GM12801 (cell line): ENCODE results near the gene EXOC7.

Source experiments
- CTCF ChIP-seq: IDR thresholded peaks from one replicate; pipeline ENCODE4 v1.5.1; 2011; ENCODE audit warnings: control low read depth; ENCODE audit not compliant: insufficient read length; ENCODE audit errors: extremely low read depth

Gene EXOC7

GRCh38 chr17:76080768-76081287 is 22.8 kb downstream of the EXOC7 start:
- TF ChIP-seq CTCF: no peak

GRCh38 chr17:76079956-76080767 is 23.4 kb downstream of the EXOC7 start:
- no peak for TF ChIP-seq CTCF

GRCh38 chr17:76079535-76079955 is 24.0 kb downstream of the EXOC7 start:
- TF ChIP-seq CTCF: no peak

- TF ChIP-seq CTCF: no peak
Observed at GRCh38 chr17:76078860-76079534, 24.6 kb downstream of the EXOC7 start, which contains the start of gene ZACN. TSS of gene ZACN (plus strand) at chr17:76079182. CDS start at chr17:76079265, 83 bp downstream.

- TF ChIP-seq CTCF: no peak
Observed at GRCh38 chr17:76077584-76078110, 25.9 kb downstream of the EXOC7 start.

GRCh38 chr17:76076765-76077583 is 26.6 kb downstream of the EXOC7 start:
- no peak for TF ChIP-seq CTCF

GRCh38 chr17:76076146-76076764 is 27.3 kb downstream of the EXOC7 start:
- no peak for TF ChIP-seq CTCF
